IPS-15b (cell line): ENCODE results near the gene HEPH.
"Not testable (repeated sequence)": the region's sequence is repeated elsewhere in the genome, so short reads cannot be mapped to it uniquely, and the experiment has no call there.

ENCODE experiments used
- H3K27me3 ChIP-seq: one replicate; pipeline ENCODE4 v1.6.1; 2013; ENCODE audit warnings: low read length; ENCODE audit not compliant: control insufficient read depth, insufficient read depth
- H3K36me3 ChIP-seq: one replicate; pipeline ENCODE4 v1.6.1; 2013; ENCODE audit warnings: low read length; ENCODE audit not compliant: control insufficient read depth, insufficient read depth
- H3K4me1 ChIP-seq: one replicate; pipeline ENCODE4 v1.6.1; 2013; ENCODE audit warnings: mild to moderate bottlenecking, low read length; ENCODE audit not compliant: control insufficient read depth, insufficient read depth
- H3K4me3 ChIP-seq: one replicate; pipeline ENCODE4 v1.5.1; 2013; ENCODE audit warnings: low read depth, low read length
- H3K9ac ChIP-seq: one replicate; pipeline ENCODE4 v1.6.1; 2013; ENCODE audit warnings: low read depth, mild to moderate bottlenecking, low read length
- H3K9me3 ChIP-seq: one replicate; pipeline ENCODE4 v1.6.1; 2013; ENCODE audit warnings: mild to moderate bottlenecking, low read length; ENCODE audit not compliant: control insufficient read depth, insufficient read depth

Gene HEPH, protein sequence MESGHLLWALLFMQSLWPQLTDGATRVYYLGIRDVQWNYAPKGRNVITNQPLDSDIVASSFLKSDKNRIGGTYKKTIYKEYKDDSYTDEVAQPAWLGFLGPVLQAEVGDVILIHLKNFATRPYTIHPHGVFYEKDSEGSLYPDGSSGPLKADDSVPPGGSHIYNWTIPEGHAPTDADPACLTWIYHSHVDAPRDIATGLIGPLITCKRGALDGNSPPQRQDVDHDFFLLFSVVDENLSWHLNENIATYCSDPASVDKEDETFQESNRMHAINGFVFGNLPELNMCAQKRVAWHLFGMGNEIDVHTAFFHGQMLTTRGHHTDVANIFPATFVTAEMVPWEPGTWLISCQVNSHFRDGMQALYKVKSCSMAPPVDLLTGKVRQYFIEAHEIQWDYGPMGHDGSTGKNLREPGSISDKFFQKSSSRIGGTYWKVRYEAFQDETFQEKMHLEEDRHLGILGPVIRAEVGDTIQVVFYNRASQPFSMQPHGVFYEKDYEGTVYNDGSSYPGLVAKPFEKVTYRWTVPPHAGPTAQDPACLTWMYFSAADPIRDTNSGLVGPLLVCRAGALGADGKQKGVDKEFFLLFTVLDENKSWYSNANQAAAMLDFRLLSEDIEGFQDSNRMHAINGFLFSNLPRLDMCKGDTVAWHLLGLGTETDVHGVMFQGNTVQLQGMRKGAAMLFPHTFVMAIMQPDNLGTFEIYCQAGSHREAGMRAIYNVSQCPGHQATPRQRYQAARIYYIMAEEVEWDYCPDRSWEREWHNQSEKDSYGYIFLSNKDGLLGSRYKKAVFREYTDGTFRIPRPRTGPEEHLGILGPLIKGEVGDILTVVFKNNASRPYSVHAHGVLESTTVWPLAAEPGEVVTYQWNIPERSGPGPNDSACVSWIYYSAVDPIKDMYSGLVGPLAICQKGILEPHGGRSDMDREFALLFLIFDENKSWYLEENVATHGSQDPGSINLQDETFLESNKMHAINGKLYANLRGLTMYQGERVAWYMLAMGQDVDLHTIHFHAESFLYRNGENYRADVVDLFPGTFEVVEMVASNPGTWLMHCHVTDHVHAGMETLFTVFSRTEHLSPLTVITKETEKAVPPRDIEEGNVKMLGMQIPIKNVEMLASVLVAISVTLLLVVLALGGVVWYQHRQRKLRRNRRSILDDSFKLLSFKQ

DNA sequence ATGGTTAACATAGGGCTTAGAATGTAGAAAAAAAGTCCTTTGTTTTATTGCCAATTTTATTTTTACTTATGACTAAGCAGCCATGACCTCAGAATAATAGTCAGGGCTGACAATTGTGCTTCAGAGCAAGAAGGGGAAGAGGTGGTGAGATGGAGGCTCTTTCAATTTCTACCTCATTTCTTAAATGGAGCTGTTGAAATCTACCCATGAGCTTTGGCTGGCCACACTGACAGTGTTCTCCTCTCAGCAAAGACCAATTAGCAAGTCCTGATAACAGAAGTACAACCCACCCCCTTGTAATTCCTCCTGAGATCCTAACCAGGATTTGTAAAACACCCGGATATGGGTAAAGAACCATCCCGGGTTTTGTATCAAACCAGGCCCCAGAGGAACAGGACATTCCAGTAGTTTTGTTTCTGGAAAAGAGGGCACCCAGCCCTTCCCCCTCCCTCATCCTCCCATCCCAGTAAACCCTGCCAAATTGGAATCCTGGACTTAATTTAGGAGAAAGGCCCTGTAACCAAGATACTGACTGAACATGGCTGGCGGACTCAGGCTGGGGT lies at the start of gene HEPH:
TSS of gene HEPH (plus strand) at position 399 of the 563 bp plus-strand sequence. CDS start 6,324 bp downstream, outside the sequence.
- Histone ChIP-seq H3K4me3 (peak within 1 kb of the TSS; percentile 75), H3K9ac (peak within 1 kb of the TSS; percentile 60)

DNA sequence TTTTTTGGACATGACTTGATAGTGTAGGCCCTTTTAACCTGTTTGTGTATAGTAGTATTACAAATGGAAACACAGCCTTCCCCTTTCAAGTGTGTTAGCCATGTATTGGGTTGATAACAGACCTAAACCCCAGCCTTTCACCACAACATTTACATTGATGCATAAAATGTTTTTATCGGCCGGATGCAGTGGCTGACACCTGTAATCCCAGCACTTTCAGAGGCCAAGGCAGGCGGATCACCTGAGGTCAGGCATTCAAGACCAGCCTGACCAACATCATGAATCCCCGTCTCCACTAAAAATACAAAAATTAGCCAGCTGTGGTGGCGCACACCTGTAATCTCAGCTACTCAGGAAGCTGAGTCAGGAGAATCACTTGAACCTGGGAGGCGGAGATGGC lies 45.3 kb upstream of the HEPH start:
- H3K27me3 ChIP-seq, H3K4me3 ChIP-seq, H3K4me1 ChIP-seq, H3K36me3 ChIP-seq, H3K9me3 ChIP-seq, H3K9ac ChIP-seq: not testable (repeated sequence)

More for the DNA sequence above, at the start of gene HEPH:
- Histone ChIP-seq H3K4me1 (no peaks in the 10 kb centered on the region), H3K36me3 (no peaks in the 10 kb centered on the region), H3K27me3 (no peaks in the 10 kb centered on the region), H3K9me3 (no peaks in the 10 kb centered on the region)

DNA sequence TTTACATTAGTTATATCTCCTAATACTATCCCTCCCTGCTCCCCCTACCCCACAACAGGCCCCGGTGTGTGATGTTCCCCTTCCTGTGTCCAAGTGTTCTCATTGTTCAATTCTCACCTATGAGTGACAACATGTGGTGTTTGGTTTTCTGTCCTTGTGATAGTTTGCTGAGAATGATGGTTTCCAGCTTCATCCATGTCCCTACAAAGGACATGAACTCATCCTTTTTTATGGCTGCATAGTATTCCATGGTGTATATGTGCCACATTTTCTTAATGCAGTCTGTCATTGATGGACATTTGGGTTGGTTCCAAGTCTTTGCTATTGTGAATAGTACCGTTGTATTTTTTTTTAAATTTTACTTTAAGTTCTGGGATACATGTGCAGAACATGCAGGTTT lies 42.7 kb upstream of the HEPH start:
- H3K4me1 ChIP-seq, H3K36me3 ChIP-seq, H3K9me3 ChIP-seq, H3K27me3 ChIP-seq, H3K4me3 ChIP-seq, H3K9ac ChIP-seq: not testable (repeated sequence)

DNA sequence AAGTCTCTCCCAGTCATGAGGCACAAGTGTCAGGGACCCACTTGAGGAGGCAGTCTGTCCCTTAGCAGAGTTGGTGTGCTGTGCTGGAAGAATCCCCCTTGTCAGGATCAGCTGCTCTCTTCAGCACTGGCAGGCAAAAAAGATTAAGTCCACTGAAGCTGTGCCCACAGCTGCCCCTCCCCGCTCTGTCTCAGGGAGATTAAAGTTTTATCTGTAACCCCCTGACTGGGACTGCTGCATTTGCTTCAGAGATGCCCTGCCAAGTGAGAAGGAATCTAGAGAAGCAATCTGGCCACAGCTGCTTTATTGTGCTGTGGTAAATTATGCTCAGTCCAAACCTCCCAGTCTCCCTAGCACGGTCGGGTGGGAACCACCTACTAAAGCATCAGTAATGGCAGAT lies 37.4 kb upstream of the HEPH start:
- no peaks in the 10 kb centered on the region for H3K36me3 ChIP-seq
- H3K9ac ChIP-seq, result no peak overlapping the region
- H3K4me1 ChIP-seq, result no peaks in the 10 kb centered on the region
- no peaks in the 10 kb centered on the region for H3K27me3 ChIP-seq
- no peaks in the 10 kb centered on the region for H3K9me3 ChIP-seq
- H3K4me3 ChIP-seq, result no peak overlapping the region

DNA sequence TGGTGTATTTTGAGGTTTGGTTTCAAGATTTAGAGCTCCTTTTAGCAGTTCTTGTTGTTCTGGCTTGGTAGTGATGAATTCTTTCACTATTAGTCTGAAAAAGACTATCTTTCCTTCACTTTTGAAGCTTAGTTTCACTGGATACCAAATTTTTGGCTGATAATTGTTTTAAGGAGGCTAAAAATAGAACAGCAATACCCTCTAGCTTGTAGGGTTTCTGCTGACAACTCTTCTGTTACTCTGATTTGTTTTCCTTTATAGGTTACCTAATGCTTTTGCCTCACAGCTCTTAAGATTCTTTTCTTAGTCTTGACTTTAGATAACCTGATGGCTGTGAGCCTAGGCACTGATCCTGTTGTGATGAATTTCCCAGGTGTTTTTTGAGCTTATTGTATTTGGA lies 33.6 kb upstream of the HEPH start:
- Histone ChIP-seq H3K4me1 (no peaks in the 10 kb centered on the region), H3K9ac (no peak overlapping the region), H3K9me3 (no peaks in the 10 kb centered on the region), H3K27me3 (no peaks in the 10 kb centered on the region), H3K4me3 (no peak overlapping the region), H3K36me3 (no peaks in the 10 kb centered on the region)

DNA sequence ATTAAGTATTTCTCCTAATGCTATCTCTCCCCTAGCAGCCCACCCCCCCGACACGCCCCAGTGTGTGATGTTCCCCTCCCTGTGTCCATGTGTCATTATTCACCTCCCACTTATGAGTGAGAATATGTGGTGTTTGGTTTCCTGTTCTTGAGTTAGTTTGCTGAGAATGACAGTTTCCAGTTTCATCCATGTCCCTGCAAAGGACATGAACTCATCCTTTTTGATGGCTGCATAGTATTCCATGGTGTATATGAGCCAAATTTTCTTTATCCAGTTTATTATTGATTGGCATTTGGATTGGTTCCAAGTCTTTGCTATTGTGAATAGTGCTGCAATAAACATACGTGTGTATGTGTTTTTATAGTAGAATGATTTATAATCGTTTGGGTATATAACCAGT lies 28.8 kb upstream of the HEPH start:
- H3K36me3 ChIP-seq, H3K4me1 ChIP-seq, H3K4me3 ChIP-seq, H3K9me3 ChIP-seq, H3K27me3 ChIP-seq, H3K9ac ChIP-seq: not testable (repeated sequence)

DNA sequence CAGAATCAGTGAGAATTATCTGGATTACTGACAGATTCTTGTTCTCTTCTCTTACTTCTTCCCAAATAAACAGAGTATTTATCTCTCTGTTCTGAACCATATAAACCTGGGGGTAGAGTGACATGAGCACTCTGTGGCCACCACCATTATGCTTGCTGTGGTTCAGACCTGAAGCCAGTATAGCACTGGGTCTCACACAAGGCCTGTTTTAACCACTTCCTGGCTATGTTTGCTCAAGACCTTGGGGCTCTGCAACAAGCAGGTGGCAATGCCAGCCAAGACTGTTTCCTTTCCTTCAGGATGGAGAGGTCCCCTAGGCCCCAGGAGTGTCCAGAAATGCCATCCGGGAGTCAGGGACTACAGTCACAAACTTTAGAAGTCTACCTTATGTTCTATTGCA lies 21.7 kb upstream of the HEPH start:
- H3K4me1 ChIP-seq, result no peaks in the 10 kb centered on the region
- no peak overlapping the region for H3K4me3 ChIP-seq
- H3K36me3 ChIP-seq, result no peaks in the 10 kb centered on the region
- H3K9me3 ChIP-seq, result no peaks in the 10 kb centered on the region
- H3K27me3 ChIP-seq, result no peaks in the 10 kb centered on the region
- no peak overlapping the region for H3K9ac ChIP-seq

DNA sequence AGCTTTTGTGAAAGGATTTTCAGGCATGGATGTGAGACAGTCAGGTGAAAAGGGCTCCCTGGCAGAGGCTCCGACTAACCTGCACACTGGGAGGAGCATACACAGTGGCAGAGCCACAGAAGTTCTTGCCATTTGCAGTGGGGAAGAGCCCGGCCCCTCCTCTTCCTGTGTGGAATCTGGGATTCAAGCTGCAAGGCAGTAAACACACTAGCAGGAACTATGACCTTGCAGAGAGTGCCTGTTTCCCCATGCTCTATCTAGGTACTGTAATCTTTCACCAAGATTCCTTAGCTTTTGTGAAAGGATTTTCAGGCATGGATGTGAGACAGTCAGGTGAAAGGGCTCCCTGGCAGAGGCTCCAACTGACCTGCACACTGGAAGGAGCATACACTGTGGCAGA lies 19.8 kb upstream of the HEPH start:
- H3K9me3 ChIP-seq, result no peaks in the 10 kb centered on the region
- no peaks in the 10 kb centered on the region for H3K36me3 ChIP-seq
- no peak overlapping the region for H3K4me3 ChIP-seq
- no peaks in the 10 kb centered on the region for H3K4me1 ChIP-seq
- no peak overlapping the region for H3K9ac ChIP-seq
- H3K27me3 ChIP-seq, result no peaks in the 10 kb centered on the region

- H3K9me3 ChIP-seq, result no peaks in the 10 kb centered on the region
- H3K4me1 ChIP-seq, result no peaks in the 10 kb centered on the region
- no peak overlapping the region for H3K9ac ChIP-seq
- no peaks in the 10 kb centered on the region for H3K27me3 ChIP-seq
- no peaks in the 10 kb centered on the region for H3K36me3 ChIP-seq
- H3K4me3 ChIP-seq, result no peak overlapping the region
Measured at GRCh38 chrX:66149519-66149918, 14.5 kb upstream of the HEPH start.

GRCh38 chrX:66150163-66150562 lies 13.9 kb upstream of the HEPH start:
- no peak overlapping the region for H3K9ac ChIP-seq
- no peaks in the 10 kb centered on the region for H3K9me3 ChIP-seq
- no peaks in the 10 kb centered on the region for H3K4me1 ChIP-seq
- no peaks in the 10 kb centered on the region for H3K27me3 ChIP-seq
- no peak overlapping the region for H3K4me3 ChIP-seq
- H3K36me3 ChIP-seq, result no peaks in the 10 kb centered on the region

GRCh38 chrX:66162331-66162822 lies 1.7 kb upstream of the HEPH start:
- H3K27me3 ChIP-seq, result no peaks in the 10 kb centered on the region
- no peaks in the 10 kb centered on the region for H3K4me1 ChIP-seq
- H3K36me3 ChIP-seq, result no peaks in the 10 kb centered on the region
- no peaks in the 10 kb centered on the region for H3K9me3 ChIP-seq
- H3K9ac ChIP-seq, result no peak overlapping the region
- H3K4me3 ChIP-seq, result no peak overlapping the region
